HG02588 (cell line): ENCODE data around the gene NXPE4.
"Not testable (repeated sequence)": the region's sequence is repeated elsewhere in the genome, so short reads cannot be mapped to it uniquely, and the experiment has no call there.

Source experiments
- ATAC-seq: cut with Tn5 transposase; IDR thresholded peaks from one replicate; pipeline ENCODE4 v1.9.1; 2021; ENCODE audit warnings: mild to moderate bottlenecking, moderate library complexity; ENCODE audit not compliant: unreplicated experiment

Gene NXPE4

GRCh38 chr11:114595571-114595970, at the start of gene NXPE4:
Gene NXPE4, minus strand, starts transcription at chr11:114595786. Its CDS starts 1,027 bp downstream, at chr11:114594759.
- no peak for ATAC-seq

- ATAC-seq: not testable (repeated sequence)
These were observed 43.9 kb upstream of the NXPE4 start for GRCh38 chr11:114639440-114639839.

- not testable (repeated sequence) for ATAC-seq
These were observed 35.9 kb upstream of the NXPE4 start for GRCh38 chr11:114631445-114631965.

GRCh38 chr11:114625294-114625693, 29.7 kb upstream of the NXPE4 start:
- no peak for ATAC-seq

- no peak for ATAC-seq
These were observed 29.0 kb upstream of the NXPE4 start for GRCh38 chr11:114624455-114625207.

- no peak for ATAC-seq
These were observed 28.1 kb upstream of the NXPE4 start for GRCh38 chr11:114623720-114624119.

- no peak for ATAC-seq
These were observed 27.3 kb upstream of the NXPE4 start for GRCh38 chr11:114622858-114623257.

GRCh38 chr11:114621950-114622809, 26.6 kb upstream of the NXPE4 start:
- ATAC-seq: no peak

- no peak for ATAC-seq
These were observed 25.5 kb upstream of the NXPE4 start for GRCh38 chr11:114621072-114621471.

- ATAC-seq: no peak
These were observed 24.1 kb upstream of the NXPE4 start for GRCh38 chr11:114619659-114620173.

- ATAC-seq: no peak
These were observed 22.6 kb upstream of the NXPE4 start for GRCh38 chr11:114618139-114618538.

- no peak for ATAC-seq
These were observed 21.9 kb upstream of the NXPE4 start for GRCh38 chr11:114617157-114618124.

GRCh38 chr11:114616516-114616915, 20.9 kb upstream of the NXPE4 start:
- no peak for ATAC-seq

GRCh38 chr11:114615448-114616361, 20.1 kb upstream of the NXPE4 start:
- ATAC-seq: no peak

GRCh38 chr11:114614127-114614720, 18.6 kb upstream of the NXPE4 start:
- ATAC-seq: no peak

- ATAC-seq: not testable (repeated sequence)
These were observed 17.5 kb upstream of the NXPE4 start for GRCh38 chr11:114613094-114613493.

GRCh38 chr11:114612686-114613085, 17.1 kb upstream of the NXPE4 start:
- no peak for ATAC-seq

- not testable (repeated sequence) for ATAC-seq
These were observed 16.6 kb upstream of the NXPE4 start for GRCh38 chr11:114612199-114612598.
